ENCODE data around the gene HDAC9.
"Not testable (repeated sequence)": the region's sequence is repeated elsewhere in the genome, so short reads cannot be mapped to it uniquely, and the experiment has no call there.

HDAC9 gene

GRCh38 chr7:18698258-18698734, 202.7 kb downstream of the HDAC9 start:
- FAIRE-seq (no peak), DNase-seq (ENCODE audit: insufficient read length, low spot score) (no peak)

GRCh38 chr7:18700147-18700546, 204.6 kb downstream of the HDAC9 start:
- DNase-seq (ENCODE audit: insufficient read length, low spot score) (no peak), FAIRE-seq (peak; percentile 39)

- DNase-seq (ENCODE audit: insufficient read length, low spot score), result no peak
- no peak for FAIRE-seq
Measured at GRCh38 chr7:18702071-18702829, 206.7 kb downstream of the HDAC9 start.

- no peak for FAIRE-seq
Measured at GRCh38 chr7:18703685-18704084, 208.1 kb downstream of the HDAC9 start.

GRCh38 chr7:18706670-18707069, 211.1 kb downstream of the HDAC9 start:
- DNase-seq (ENCODE audit: insufficient read length, low spot score) (no peak), FAIRE-seq (no peak)

More at GRCh38 chr7:18703685-18704084, 208.1 kb downstream of the HDAC9 start:
- no peak for DNase-seq (ENCODE audit: insufficient read length, low spot score)

GRCh38 chr7:18708204-18708603, 212.7 kb downstream of the HDAC9 start:
- FAIRE-seq (no peak), DNase-seq (ENCODE audit: insufficient read length, low spot score) (no peak)

GRCh38 chr7:18715988-18716387, 220.4 kb downstream of the HDAC9 start:
- DNase-seq (ENCODE audit: insufficient read length, low spot score) (no peak), FAIRE-seq (no peak)

- no peak for FAIRE-seq
- no peak for DNase-seq (ENCODE audit: insufficient read length, low spot score)
Measured at GRCh38 chr7:18721429-18721828, 225.9 kb downstream of the HDAC9 start.

- DNase-seq (ENCODE audit: insufficient read length, low spot score) (no peak), FAIRE-seq (no peak)
Measured at GRCh38 chr7:18724318-18724717, 228.8 kb downstream of the HDAC9 start.

- DNase-seq (ENCODE audit: insufficient read length, low spot score) (no peak), FAIRE-seq (no peak)
Measured at GRCh38 chr7:18727115-18727870, 231.7 kb downstream of the HDAC9 start.

- FAIRE-seq; DNase-seq (ENCODE audit: insufficient read length, low spot score): not testable (repeated sequence)
Measured at GRCh38 chr7:18736012-18736411, 240.5 kb downstream of the HDAC9 start.

GRCh38 chr7:18740579-18740988, 245.0 kb downstream of the HDAC9 start:
- FAIRE-seq (no peak), DNase-seq (ENCODE audit: insufficient read length, low spot score) (no peak)

GRCh38 chr7:18753972-18754610, 258.5 kb downstream of the HDAC9 start:
- FAIRE-seq (no peak), DNase-seq (ENCODE audit: insufficient read length, low spot score) (no peak)

- DNase-seq (ENCODE audit: insufficient read length, low spot score), result no peak
- no peak for FAIRE-seq
Measured at GRCh38 chr7:18754766-18755165, 259.2 kb downstream of the HDAC9 start.

- no peak for FAIRE-seq
Measured at GRCh38 chr7:18755793-18756192, 260.2 kb downstream of the HDAC9 start.

GRCh38 chr7:18756378-18757050, 261.0 kb downstream of the HDAC9 start:
- DNase-seq (ENCODE audit: insufficient read length, low spot score), result no peak
- no peak for FAIRE-seq

More at GRCh38 chr7:18755793-18756192, 260.2 kb downstream of the HDAC9 start:
- no peak for DNase-seq (ENCODE audit: insufficient read length, low spot score)

- DNase-seq (ENCODE audit: insufficient read length, low spot score), result no peak
- no peak for FAIRE-seq
Measured at GRCh38 chr7:18760046-18760445, 264.5 kb downstream of the HDAC9 start.

GRCh38 chr7:18760631-18761445, 265.3 kb downstream of the HDAC9 start:
- FAIRE-seq (no peak), DNase-seq (ENCODE audit: insufficient read length, low spot score) (no peak)

- DNase-seq (ENCODE audit: insufficient read length, low spot score) (no peak), FAIRE-seq (no peak)
Measured at GRCh38 chr7:18762189-18762588, 266.6 kb downstream of the HDAC9 start.

- FAIRE-seq (no peak), DNase-seq (ENCODE audit: insufficient read length, low spot score) (no peak)
Measured at GRCh38 chr7:18768256-18768655, 272.7 kb downstream of the HDAC9 start.
